HG03039 (cell line): ENCODE measurements around the gene SHOX.
"Not testable (repeated sequence)": the region's sequence is repeated elsewhere in the genome, so short reads cannot be mapped to it uniquely, and the experiment has no call there.

Experiments
- ATAC-seq: cut with Tn5 transposase; IDR thresholded peaks from one replicate; pipeline ENCODE4 v1.9.1; 2021; ENCODE audit warnings: mild to moderate bottlenecking, moderate library complexity; ENCODE audit not compliant: unreplicated experiment

The SHOX gene

GRCh38 chrX:636981-637659 lies 6.5 kb downstream of the SHOX start:
- ATAC-seq: no peak

- ATAC-seq: no peak
Observed at GRCh38 chrX:637660-638481, 7.3 kb downstream of the SHOX start.

GRCh38 chrX:638482-639131 lies 8.0 kb downstream of the SHOX start:
- ATAC-seq: no peak

GRCh38 chrX:639151-639550 lies 8.6 kb downstream of the SHOX start:
- ATAC-seq: no peak

- ATAC-seq: no peak
Observed at GRCh38 chrX:640641-641040, 10.1 kb downstream of the SHOX start.

GRCh38 chrX:641671-642435 lies 11.3 kb downstream of the SHOX start:
- ATAC-seq: no peak

GRCh38 chrX:642436-643240 lies 12.0 kb downstream of the SHOX start:
- ATAC-seq: no peak

GRCh38 chrX:643241-643595 lies 12.6 kb downstream of the SHOX start:
- ATAC-seq: no peak

GRCh38 chrX:643911-644303 lies 13.3 kb downstream of the SHOX start:
- ATAC-seq: no peak

- no peak for ATAC-seq
Observed at GRCh38 chrX:644304-645281, 14.0 kb downstream of the SHOX start.

- ATAC-seq: no peak
Observed at GRCh38 chrX:646228-646495, 15.6 kb downstream of the SHOX start.

GRCh38 chrX:646796-647195 lies 16.2 kb downstream of the SHOX start:
- ATAC-seq: no peak

GRCh38 chrX:649166-649565 lies 18.6 kb downstream of the SHOX start:
- ATAC-seq: no peak

- ATAC-seq: no peak
Observed at GRCh38 chrX:650324-650723, 19.7 kb downstream of the SHOX start.

GRCh38 chrX:650811-651210 lies 20.2 kb downstream of the SHOX start:
- ATAC-seq: no peak

- ATAC-seq: not testable (repeated sequence)
Observed at GRCh38 chrX:651922-652321, 21.3 kb downstream of the SHOX start.

GRCh38 chrX:652341-652741 lies 21.8 kb downstream of the SHOX start:
- ATAC-seq: no peak

- no peak for ATAC-seq
Observed at GRCh38 chrX:653306-653705, 22.7 kb downstream of the SHOX start.

GRCh38 chrX:661154-661553 lies 30.6 kb downstream of the SHOX start:
- ATAC-seq: no peak

- no peak for ATAC-seq
Observed at GRCh38 chrX:662126-662525, 31.5 kb downstream of the SHOX start.
